A673 (cell line): ENCODE data around the gene LPO.

Source experiments
- CTCF ChIP-seq: fragments of 300-800, 200-600 bp; sonication (generic); conservative IDR thresholded peaks from 2 replicates; pipeline ENCODE4 v1.5.1; 2017; ENCODE audit warnings: low read depth, mild to moderate bottlenecking, antibody characterized with exemption, low read length, moderate library complexity, mixed read lengths
- EZH2 ChIP-seq: fragments of 200-600 bp; sonication (generic); IDR thresholded peaks from 2 replicates; pipeline ENCODE4 v1.6.1; 2017; ENCODE audit warnings: borderline replicate concordance, low read depth, mild to moderate bottlenecking, mixed read lengths, antibody characterized with exemption, low read length; ENCODE audit not compliant: poor library complexity, severe bottlenecking

- TF ChIP-seq CTCF = no peak
- TF ChIP-seq EZH2 = no peak
These were observed 64.0 kb downstream of the LPO start for GRCh38 chr17:58302171-58302918.
